GM12864 (cell line): ENCODE data around the gene BCL2L12.

Experiments
- DNase-seq: peaks from one replicate; pipeline ENCODE4 v3.0.0-alpha.2; 2011; ENCODE audit warnings: low read depth
- H3K4me3 ChIP-seq: 2 replicates; pipeline ENCODE4 v1.5.1; 2011; ENCODE audit warnings: mild to moderate bottlenecking, low read depth, low read length, control low read depth
- CTCF ChIP-seq: IDR thresholded peaks from 2 replicates; pipeline ENCODE4 v1.5.1; 2011; ENCODE audit warnings: low read depth, mild to moderate bottlenecking, moderate library complexity, low read length, control low read depth, inconsistent platforms; ENCODE audit errors: missing control alignments

The BCL2L12 gene

DNA sequence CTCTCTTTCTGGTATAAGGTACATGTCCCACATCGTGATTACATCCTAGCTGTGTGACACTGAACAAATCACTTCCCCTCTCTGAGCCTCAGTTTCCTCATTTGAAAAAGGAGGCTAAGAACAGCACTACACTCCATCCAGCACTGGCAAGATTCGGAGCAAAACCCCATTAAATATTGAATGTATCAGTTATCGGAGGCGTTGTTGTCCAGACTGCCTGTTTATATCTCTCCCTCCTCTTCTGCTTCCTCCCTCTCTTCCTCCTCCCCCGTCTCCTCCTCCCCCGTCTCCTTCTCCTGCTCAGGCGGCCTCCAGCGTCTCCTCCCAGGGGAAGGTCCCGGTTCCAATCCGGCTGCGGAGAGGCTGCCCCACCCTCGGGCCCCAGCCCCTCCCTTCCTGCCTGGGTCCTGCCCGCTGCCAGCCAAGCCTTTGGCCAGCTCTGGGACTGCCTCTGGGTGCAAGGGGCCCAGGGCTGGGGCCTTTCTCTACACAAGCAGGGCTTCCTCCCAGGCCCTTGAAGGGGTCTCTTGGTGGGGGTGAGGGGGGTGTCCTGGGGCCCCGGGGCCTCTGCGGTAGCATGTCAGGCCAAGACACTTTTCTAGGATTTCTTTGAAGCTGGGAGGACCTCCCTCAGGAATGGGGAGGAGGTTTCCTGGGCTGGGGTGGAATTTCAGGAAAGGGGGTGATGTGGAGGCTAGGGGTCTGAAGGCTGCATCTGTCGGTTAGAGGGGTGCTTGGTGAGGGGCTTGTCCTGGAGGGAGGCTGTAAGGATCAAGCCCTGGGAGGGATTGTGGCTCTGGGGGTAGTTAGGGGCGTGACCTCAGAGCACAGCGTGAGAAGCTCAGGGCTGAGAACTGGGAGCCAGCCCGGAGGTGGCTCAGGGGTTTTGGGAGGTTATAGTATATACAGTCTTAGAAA lies 27.7 kb upstream of the BCL2L12 start:
- no peak overlapping the region for H3K4me3 ChIP-seq
- TF ChIP-seq CTCF: no peak
- DNase-seq: no peak

DNA sequence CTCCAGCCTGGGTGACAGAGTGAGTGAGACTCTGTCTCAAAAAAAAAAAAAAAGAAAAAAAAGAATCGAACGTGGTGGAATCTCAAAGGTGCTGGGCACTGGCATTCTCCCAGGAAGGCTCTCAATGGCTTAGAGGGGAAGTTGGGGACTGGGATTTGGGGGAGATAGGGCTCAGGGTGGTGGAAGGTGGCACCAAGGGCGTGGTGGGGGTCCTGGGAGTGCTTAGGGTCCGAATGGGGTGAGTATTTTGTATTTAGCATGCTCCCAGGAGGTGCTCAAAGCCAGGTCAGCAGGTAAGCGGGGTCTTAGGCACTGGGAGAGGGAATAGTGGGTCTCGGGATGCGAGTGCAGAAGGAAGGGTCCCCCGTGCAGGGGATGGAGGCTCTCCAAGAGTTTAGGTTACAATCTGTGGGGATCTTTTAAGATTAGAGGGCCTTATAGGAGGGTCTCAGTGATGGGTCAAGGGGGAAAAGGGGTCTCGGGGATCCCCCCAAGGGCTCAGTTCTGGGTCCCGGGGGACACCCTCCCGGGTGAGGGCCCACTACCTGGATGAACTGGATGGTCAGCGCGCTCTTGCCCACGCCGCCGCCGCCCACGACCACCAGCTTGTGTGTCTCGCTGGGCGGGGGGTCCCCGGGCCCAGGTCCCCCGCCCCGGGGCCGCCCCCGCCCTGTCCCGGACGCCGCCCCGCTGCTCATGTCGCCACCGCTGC lies 26.2 kb upstream of the BCL2L12 start:
- peak overlapping the region; percentile 53 for H3K4me3 ChIP-seq
- TF ChIP-seq CTCF: no peak
- no peak for DNase-seq

DNA sequence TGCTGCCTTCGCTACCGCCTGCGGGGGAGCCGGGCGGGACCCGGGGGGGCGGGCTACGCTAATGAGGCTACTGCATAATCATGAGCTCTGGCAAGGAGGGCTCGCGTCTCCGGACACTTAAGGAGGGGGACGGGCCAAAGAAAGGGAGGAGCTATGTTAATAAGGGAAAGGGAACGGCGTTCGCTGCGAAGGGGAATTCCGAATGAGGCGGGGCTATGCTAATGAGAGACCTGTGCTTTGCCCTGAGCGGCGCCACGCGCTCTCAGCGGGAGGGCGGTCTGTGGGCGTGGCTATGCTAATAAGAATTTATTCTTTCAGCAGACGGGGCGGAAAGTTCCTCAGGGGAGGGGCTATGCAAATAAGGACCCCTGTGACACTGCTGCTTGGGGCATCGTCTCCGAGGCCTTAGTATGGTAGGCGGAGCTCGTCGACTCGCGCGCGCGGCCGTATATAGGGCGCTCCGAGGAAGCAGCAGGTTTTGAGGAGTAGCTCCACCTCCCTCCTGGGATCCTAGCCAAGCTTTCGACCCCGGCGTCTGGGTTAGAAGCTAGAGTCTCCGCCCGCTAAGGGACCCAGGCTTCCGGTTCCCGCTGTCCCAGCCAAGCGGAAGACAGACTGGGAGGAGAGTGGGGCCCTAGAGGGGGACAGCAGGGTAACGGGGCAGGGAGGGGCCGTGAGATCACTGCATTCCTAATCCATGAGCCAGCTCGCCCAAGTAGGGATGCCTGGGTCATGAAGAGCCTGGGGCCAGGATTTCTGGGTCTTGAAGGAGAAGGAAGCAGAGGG lies 25.4 kb upstream of the BCL2L12 start, which contains the start of gene RRAS:
Gene RRAS, minus strand, starts transcription at position 31 of the 786 bp plus-strand sequence. CDS start 45 bp downstream, outside the sequence.
- peak; percentile 99 for DNase-seq
- TF ChIP-seq CTCF: no peak

DNA sequence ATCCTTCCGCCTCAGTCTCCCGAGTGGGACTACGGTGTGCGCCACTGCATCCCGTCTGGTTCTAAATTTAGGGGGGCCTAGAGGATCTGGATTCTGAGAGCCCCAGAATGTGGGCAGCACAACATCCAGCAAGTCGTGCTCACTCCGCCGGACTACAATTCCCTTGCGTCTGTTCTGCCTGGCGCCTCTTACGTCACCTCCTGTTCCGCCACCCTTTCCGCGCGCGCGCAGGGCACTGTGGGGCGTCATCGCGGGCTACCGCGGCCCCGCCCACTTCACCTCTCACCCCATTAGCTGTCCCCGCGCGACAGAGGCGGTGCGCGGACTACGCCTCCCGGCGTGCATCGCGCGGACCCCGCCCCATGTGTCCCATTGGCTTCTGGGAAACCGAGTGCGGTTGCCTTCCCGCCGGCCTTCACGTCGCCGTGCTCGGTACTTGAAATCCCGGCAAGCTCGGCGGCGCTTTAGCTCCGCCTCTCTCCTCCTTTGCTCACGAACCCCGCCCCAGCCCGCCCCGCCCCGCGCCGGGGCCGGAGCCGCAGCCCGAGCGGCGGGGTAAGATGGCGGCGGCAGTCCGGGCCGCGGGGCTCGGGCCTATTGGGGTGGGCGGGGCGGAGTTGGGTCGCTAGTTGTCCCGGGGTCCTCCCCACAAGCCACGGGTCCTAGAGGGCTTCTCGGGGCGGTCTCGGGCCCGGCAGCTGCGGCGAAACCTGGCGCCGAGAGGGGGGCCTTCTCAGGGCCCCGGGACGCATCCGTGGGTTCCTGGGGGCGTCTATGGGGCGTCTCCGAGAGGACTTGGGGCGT lies 23.8 kb upstream of the BCL2L12 start, which contains the start of gene SCAF1:
Gene SCAF1, plus strand, starts transcription at position 522 of the 804 bp plus-strand sequence. CDS start 2,818 bp downstream, outside the sequence.
- DNase-seq: peak; percentile 98
- peak within 1 kb of the TSS; percentile 95 for H3K4me3 ChIP-seq
- TF ChIP-seq CTCF: no peak

More for the DNA sequence above, 25.4 kb upstream of the BCL2L12 start, which contains the start of gene RRAS:
- peak within 1 kb of the TSS; percentile 63 for H3K4me3 ChIP-seq

GRCh38 chr19:49642492-49643035 lies 23.2 kb upstream of the BCL2L12 start:
- peak overlapping the region; percentile 95 for H3K4me3 ChIP-seq
- no peak for DNase-seq
- TF ChIP-seq CTCF: no peak
